NCI-H2107 treated with DMSO at 0.1 percent for 48 hours (cell line): ENCODE measurements around the gene AUTS2.

ENCODE experiments used
- DNase-seq: peaks from one replicate; lab custom pipeline; 2025; ENCODE audit not compliant: unreplicated experiment; lab: John Stamatoyannopoulos, UW

The AUTS2 gene

GRCh38 chr7:70047384-70047783 lies 449.1 kb downstream of the AUTS2 start:
- DNase-seq, result no peak

GRCh38 chr7:70047891-70048448 lies 449.7 kb downstream of the AUTS2 start:
- no peak for DNase-seq

GRCh38 chr7:70051726-70052125 lies 453.5 kb downstream of the AUTS2 start:
- peak; percentile 44 for DNase-seq

GRCh38 chr7:70052691-70053090 lies 454.4 kb downstream of the AUTS2 start:
- no peak for DNase-seq

- no peak for DNase-seq
Measured at GRCh38 chr7:70053421-70053820, 455.1 kb downstream of the AUTS2 start.

- no peak for DNase-seq
Measured at GRCh38 chr7:70053989-70054388, 455.7 kb downstream of the AUTS2 start.

GRCh38 chr7:70056363-70056762 lies 458.1 kb downstream of the AUTS2 start:
- no peak for DNase-seq

GRCh38 chr7:70060298-70061068 lies 462.2 kb downstream of the AUTS2 start:
- DNase-seq, result no peak

GRCh38 chr7:70063371-70063770 lies 465.1 kb downstream of the AUTS2 start:
- DNase-seq, result peak; percentile 65

GRCh38 chr7:70063927-70064326 lies 465.7 kb downstream of the AUTS2 start:
- no peak for DNase-seq

GRCh38 chr7:70066844-70067243 lies 468.6 kb downstream of the AUTS2 start:
- DNase-seq, result no peak

GRCh38 chr7:70068531-70068930 lies 470.3 kb downstream of the AUTS2 start:
- no peak for DNase-seq

- no peak for DNase-seq
Measured at GRCh38 chr7:70069977-70070376, 471.7 kb downstream of the AUTS2 start.

GRCh38 chr7:70071766-70072165 lies 473.5 kb downstream of the AUTS2 start:
- no peak for DNase-seq

- peak; percentile 40 for DNase-seq
Measured at GRCh38 chr7:70072220-70072619, 473.9 kb downstream of the AUTS2 start.

GRCh38 chr7:70076325-70076724 lies 478.1 kb downstream of the AUTS2 start:
- no peak for DNase-seq

GRCh38 chr7:70082099-70082611 lies 483.9 kb downstream of the AUTS2 start:
- no peak for DNase-seq

- DNase-seq, result no peak
Measured at GRCh38 chr7:70091362-70091761, 493.1 kb downstream of the AUTS2 start.

- DNase-seq, result peak; percentile 99
Measured at GRCh38 chr7:70092314-70093204, 494.3 kb downstream of the AUTS2 start.

GRCh38 chr7:70093205-70093904 lies 495.1 kb downstream of the AUTS2 start:
- peak; percentile 65 for DNase-seq

GRCh38 chr7:70094831-70095230 lies 496.6 kb downstream of the AUTS2 start:
- DNase-seq, result no peak
